HuH-7 (cell line): ENCODE data around the gene MRAP2.
A peak's percentile ranks its signal among the peaks of the same experiment; 100 is the strongest.

Experiments used
- DNase-seq: peaks from one replicate; pipeline ENCODE4 v3.0.0; 2011; ENCODE audit warnings: low spot score

MRAP2 gene

GRCh38 chr6:84033523-84034451 is at the start of gene MRAP2:
Gene MRAP2, plus strand, starts transcription at chr6:84033772. Its CDS starts 21,547 bp downstream, at chr6:84055319.
- DNase-seq: peak; percentile 52

- DNase-seq: no peak
Observed at GRCh38 chr6:83984411-83984810, 49.2 kb upstream of the MRAP2 start.

GRCh38 chr6:83985308-83985713 is 48.3 kb upstream of the MRAP2 start:
- DNase-seq: no peak

GRCh38 chr6:83985715-83986114 is 47.9 kb upstream of the MRAP2 start:
- DNase-seq: no peak

GRCh38 chr6:83998021-83998584 is 35.5 kb upstream of the MRAP2 start:
- DNase-seq: no peak

- no peak for DNase-seq
Observed at GRCh38 chr6:84001119-84001518, 32.5 kb upstream of the MRAP2 start.

- DNase-seq: no peak
Observed at GRCh38 chr6:84002226-84002625, 31.3 kb upstream of the MRAP2 start.

- no peak for DNase-seq
Observed at GRCh38 chr6:84003131-84003530, 30.4 kb upstream of the MRAP2 start.

GRCh38 chr6:84003654-84004053 is 29.9 kb upstream of the MRAP2 start:
- no peak for DNase-seq

- no peak for DNase-seq
Observed at GRCh38 chr6:84007871-84008270, 25.7 kb upstream of the MRAP2 start.

- no peak for DNase-seq
Observed at GRCh38 chr6:84013354-84013753, 20.2 kb upstream of the MRAP2 start.

GRCh38 chr6:84013931-84014330 is 19.6 kb upstream of the MRAP2 start:
- DNase-seq: no peak

- no peak for DNase-seq
Observed at GRCh38 chr6:84016029-84016428, 17.5 kb upstream of the MRAP2 start.

GRCh38 chr6:84017709-84018452 is 15.7 kb upstream of the MRAP2 start:
- DNase-seq: no peak

GRCh38 chr6:84018453-84019061 is 15.0 kb upstream of the MRAP2 start:
- DNase-seq: no peak

GRCh38 chr6:84019141-84019841 is 14.3 kb upstream of the MRAP2 start:
- DNase-seq: no peak

GRCh38 chr6:84019842-84020211 is 13.7 kb upstream of the MRAP2 start:
- no peak for DNase-seq

GRCh38 chr6:84021625-84022024 is 11.9 kb upstream of the MRAP2 start:
- DNase-seq: no peak

- no peak for DNase-seq
Observed at GRCh38 chr6:84026721-84027164, 6.8 kb upstream of the MRAP2 start.

GRCh38 chr6:84027340-84028181 is 6.0 kb upstream of the MRAP2 start:
- DNase-seq: no peak

GRCh38 chr6:84028350-84028749 is 5.2 kb upstream of the MRAP2 start:
- DNase-seq: no peak
